ENCODE results near the gene CASQ2.

- TF ChIP-seq RAD21 (IDR thresholded peaks at IDR 0.05; ENCODE audit: low read length) (no peak), POLR2A (IDR thresholded peaks at IDR 0.05; ENCODE audit: low read depth, low read length) (no peak), MAZ (IDR thresholded peaks at IDR 0.05; ENCODE audit: borderline replicate concordance, low read depth, low read length) (no peak)
- TF ChIP-seq, protein P1, sequence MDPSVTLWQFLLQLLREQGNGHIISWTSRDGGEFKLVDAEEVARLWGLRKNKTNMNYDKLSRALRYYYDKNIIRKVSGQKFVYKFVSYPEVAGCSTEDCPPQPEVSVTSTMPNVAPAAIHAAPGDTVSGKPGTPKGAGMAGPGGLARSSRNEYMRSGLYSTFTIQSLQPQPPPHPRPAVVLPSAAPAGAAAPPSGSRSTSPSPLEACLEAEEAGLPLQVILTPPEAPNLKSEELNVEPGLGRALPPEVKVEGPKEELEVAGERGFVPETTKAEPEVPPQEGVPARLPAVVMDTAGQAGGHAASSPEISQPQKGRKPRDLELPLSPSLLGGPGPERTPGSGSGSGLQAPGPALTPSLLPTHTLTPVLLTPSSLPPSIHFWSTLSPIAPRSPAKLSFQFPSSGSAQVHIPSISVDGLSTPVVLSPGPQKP (IDR thresholded peaks at IDR 0.05; ENCODE audit: borderline replicate concordance, low read depth, low read length) = no peak
- TF ChIP-seq, protein P2, sequence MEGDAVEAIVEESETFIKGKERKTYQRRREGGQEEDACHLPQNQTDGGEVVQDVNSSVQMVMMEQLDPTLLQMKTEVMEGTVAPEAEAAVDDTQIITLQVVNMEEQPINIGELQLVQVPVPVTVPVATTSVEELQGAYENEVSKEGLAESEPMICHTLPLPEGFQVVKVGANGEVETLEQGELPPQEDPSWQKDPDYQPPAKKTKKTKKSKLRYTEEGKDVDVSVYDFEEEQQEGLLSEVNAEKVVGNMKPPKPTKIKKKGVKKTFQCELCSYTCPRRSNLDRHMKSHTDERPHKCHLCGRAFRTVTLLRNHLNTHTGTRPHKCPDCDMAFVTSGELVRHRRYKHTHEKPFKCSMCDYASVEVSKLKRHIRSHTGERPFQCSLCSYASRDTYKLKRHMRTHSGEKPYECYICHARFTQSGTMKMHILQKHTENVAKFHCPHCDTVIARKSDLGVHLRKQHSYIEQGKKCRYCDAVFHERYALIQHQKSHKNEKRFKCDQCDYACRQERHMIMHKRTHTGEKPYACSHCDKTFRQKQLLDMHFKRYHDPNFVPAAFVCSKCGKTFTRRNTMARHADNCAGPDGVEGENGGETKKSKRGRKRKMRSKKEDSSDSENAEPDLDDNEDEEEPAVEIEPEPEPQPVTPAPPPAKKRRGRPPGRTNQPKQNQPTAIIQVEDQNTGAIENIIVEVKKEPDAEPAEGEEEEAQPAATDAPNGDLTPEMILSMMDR (conservative IDR thresholded peaks at IDR 0.05; ENCODE audit: low read depth, low read length) = no peak
Measured at GRCh38 chr1:115757856-115758255, 10.7 kb downstream of the CASQ2 start.

All from IMR-90 (cell line).